GM21737 (cell line): Measurements from ENCODE around the gene ACBD3.
A peak's percentile ranks its signal among the peaks of the same experiment; 100 is the strongest.

Experiments
- ATAC-seq: cut with Tn5 transposase; IDR thresholded peaks from one replicate; pipeline ENCODE4 v1.9.1; 2021; ENCODE audit warnings: mild to moderate bottlenecking, moderate library complexity; ENCODE audit not compliant: unreplicated experiment

ACBD3 gene

DNA sequence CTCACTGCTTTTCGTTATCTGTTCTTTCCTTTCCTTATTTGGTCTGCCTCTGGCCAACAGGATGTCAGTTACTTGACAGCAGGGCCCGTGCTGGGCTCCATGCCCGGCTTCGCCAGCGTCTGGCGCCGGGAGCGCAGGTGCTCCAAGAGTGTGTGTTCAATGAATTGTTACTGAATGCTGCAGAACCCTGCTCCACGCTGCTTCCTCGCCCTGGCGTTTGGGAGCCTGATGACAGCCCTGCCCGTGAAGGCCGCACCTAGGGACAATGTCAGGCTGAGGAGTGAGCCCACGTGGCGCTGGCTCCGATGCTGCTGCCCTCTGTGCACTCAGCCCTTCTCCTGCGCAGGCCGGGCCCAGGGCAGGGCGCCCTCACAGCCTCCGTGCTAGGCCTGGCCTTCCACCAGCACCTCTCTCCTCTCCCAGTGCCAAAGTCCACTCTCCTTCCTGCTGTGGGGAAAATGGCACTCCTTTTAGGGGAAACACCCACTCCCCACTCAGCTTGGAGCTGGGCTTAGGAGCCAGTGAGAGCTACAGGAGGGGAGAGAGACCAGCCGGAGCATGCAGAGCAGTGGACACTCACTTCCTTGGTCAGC is 51.4 kb downstream of the ACBD3 start:
- no peak for ATAC-seq

DNA sequence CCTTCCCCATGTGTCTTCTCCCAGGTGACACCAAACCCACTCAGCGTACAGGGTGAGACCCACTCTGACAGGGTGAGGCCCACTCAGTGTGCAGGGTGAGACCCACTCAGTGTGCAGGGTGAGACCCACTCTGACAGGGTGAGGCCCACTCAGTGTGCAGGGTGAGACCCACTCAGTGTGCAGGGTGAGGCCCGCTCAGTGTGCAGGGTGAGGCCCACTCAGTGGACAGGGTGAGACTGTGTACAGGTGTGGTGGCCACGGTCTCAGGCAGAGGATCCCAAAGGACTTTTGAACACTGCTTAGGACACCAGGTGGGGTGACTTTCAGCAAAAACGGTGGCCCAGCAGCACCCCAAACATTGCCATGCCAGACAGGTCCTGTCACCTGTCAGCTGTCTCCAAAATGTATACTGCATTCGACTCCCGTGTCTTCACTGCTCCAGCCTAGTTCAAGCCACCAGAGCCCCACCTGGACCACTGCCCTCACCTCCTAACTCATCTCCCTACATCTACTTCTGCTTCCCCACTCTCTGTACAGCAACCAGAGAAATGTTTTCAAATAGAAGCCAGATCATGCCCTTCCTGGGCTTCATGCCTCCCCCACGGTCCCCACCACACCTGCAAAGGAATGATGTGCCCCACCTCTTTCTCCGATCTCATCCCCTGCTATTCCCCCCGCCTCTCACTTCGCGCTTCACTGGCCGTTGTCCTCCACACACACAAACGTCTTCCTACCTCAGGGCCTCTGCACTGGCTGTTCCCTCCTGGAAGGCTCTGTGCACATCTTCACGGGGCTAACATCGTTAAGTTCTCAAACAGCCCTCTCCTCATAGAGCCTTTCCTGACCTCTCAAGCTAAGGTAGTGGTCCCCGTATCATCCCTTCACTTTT is 52.1 kb downstream of the ACBD3 start:
- ATAC-seq, result no peak

DNA sequence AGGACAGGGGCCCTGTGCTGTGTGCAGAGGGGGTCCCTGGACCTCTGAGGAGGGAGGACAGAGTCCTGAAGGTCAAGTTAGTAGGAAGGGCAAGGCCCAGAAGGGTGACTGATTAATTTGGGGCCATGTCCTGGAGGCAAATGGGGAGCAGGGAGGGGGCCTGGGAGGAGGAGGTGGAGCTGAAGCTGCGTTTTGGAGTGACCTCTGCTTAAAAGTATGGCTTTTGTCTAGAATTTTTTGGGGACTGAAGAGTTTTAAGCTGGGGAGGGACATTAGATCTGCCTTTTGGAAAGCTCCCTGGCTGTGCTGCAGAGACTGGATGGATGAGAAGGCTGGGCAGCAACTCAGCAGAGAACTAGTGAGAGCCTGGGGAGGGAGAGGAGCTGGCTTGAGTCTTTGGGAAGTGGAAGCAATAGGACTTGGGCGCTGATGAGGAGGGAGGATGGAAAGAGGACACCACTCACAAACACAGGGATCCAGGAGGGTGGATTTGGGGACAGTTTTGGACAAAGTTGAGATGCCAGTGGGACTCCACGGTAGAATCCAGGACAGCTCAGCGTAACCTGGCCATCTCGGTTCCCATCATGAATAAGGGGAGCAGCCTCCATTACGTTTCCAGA is 52.9 kb downstream of the ACBD3 start:
- ATAC-seq, result no peak

DNA sequence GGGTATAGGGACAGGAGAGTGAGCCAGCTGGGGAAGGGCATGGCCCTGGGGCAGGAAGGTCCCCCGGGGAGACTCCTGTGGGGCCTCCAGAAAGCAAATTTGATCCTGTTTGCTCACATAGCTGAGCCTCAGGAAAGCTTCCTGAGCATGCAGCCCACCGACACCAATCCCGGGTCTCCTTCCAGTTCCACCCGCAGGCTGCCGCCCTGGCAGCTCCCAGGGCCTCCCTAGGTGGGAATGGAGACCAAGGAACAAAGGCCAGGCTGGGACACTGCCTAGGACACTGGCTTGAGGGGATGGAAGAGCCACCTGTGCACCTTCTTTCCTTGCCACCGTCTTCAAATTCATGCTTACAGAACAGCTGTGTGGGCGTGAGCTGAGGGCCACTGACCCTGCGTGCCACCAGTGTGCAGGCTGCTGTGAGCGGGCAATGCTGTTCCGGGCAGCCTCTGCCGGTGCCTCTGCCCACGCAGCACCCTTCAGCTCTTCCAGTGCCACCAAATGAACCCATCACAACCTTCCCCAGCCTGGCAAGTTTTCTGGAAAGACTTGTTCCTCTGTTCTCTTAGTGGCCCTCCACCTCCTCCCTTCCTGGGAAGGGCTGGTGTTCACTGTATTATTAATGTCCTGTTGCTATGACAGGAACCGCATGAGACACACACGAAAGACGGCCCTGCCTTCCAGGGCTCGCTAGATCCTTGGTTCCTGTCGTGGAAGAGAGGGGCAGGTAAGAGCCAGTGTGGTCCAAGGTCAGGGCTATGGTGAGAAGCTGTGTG is 53.6 kb downstream of the ACBD3 start:
- ATAC-seq, result no peak

GRCh38 chr1:226131639-226132038 is 54.9 kb downstream of the ACBD3 start:
- no peak for ATAC-seq

- no peak for ATAC-seq
Measured at GRCh38 chr1:226129230-226129629, 57.3 kb downstream of the ACBD3 start.

- ATAC-seq, result no peak
Measured at GRCh38 chr1:226128487-226129075, 58.0 kb downstream of the ACBD3 start.

- peak; percentile 1 for ATAC-seq
Measured at GRCh38 chr1:226126824-226127569, 59.5 kb downstream of the ACBD3 start.

GRCh38 chr1:226125831-226126230 is 60.7 kb downstream of the ACBD3 start:
- ATAC-seq, result no peak

DNA sequence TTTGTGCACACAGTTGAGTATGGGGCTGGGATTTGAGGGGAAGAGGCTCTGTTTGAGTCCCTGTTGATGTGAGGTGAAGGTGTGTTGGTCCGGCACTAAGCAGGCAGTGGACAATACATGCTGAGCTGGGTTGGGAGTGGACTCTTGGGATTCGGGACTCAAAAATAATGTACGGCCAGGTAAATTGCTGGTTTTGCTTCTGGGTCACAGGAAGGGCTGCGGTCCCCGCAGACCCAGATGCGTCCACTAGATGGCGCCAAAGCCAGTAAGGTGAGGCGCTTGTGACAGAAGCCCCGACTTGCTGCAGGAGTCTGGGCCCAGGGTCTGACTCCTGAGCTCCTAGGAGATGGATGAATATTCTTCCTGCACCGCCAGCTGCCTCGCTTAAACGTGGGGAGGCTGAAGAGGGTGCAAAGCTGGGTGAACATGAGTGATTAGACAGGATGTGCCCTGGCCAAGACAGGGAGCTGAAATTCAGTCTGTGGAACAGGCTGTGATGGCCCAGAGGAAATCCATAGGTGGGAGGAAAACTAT is 61.4 kb downstream of the ACBD3 start:
- ATAC-seq, result no peak

DNA sequence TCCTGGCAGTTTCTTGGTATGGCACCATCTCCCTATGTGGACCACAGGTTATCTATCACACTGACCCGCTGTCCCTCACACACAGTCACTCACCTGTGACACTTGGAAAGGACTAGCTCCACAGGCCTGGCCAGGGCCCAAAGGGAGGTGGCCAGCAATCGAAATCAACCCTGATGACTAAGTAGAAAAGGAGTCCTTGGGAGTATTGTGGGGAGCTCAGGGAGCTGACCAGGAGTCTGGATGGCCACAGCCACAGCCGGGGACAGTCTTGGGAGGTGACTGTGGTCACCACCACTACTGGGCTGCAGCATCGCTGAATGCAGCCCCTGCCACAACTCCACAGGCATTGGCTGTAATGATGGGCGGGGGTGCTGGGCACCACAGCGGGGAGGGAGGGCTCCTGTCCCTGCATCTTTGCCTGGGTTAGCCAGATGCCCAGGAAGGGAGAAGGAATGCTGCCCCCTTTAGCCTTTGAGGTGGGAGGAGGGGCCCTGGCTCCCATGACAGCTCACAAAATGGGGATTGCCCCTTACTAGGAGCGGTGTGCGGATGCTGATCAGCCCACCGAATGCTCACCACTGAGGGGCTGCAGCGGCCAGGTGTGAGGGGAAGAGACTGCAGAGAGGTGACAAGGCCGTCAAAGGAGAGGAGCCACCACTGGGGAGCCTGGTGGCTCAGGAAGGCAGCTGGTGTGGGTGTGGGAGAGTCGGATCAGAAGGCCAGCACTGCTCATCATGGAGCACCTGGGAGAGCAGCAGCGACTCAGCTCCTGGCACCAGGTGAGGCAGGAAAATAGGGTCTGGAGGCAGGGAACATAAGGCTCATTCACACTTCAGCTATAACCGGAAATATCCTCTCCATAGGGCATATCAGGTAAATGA is 62.7 kb downstream of the ACBD3 start:
- ATAC-seq, result no peak

DNA sequence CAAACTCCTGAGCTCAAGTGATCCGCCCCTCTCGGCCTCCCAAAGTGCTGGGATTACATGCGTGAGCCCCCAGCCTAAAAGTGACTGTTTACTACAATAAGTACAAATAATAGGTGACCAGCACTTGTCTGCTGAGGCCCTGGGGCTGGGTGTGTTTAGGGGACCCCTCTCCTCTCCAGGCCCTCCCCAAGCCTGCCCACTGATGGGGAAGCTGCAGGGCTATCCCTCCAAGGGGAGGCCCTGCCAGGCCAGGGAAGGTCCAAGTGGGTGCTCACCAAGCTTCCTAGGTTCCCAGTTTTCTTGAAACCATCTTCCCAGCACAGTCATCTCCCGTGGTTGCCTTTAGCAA is 63.4 kb downstream of the ACBD3 start:
- ATAC-seq, result no peak

GRCh38 chr1:226121587-226122400 is 64.7 kb downstream of the ACBD3 start:
- ATAC-seq, result peak; percentile 60

- no peak for ATAC-seq
Measured at GRCh38 chr1:226121049-226121586, 65.4 kb downstream of the ACBD3 start.

DNA sequence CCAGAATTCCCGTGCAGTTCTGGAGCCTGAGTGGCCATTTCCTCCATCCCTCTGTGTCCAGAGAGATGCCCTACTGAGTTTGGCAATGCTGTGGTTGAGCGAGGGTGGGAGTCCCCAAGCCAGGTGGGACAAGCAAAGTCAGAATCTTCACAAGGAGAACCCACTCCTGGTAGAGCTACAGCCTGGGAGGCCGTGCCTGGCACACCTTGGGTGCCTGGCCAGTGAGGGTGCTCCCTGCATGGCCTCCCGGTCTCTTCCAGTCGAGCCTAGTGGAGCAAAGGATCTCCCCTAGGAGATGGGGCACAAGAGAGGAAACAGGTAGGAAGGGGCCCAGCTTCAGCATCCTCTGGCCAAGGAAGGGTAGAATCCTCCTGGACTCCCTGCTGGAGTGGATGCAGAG is 66.1 kb downstream of the ACBD3 start:
- no peak for ATAC-seq

- no peak for ATAC-seq
Measured at GRCh38 chr1:226119169-226119568, 67.4 kb downstream of the ACBD3 start.

DNA sequence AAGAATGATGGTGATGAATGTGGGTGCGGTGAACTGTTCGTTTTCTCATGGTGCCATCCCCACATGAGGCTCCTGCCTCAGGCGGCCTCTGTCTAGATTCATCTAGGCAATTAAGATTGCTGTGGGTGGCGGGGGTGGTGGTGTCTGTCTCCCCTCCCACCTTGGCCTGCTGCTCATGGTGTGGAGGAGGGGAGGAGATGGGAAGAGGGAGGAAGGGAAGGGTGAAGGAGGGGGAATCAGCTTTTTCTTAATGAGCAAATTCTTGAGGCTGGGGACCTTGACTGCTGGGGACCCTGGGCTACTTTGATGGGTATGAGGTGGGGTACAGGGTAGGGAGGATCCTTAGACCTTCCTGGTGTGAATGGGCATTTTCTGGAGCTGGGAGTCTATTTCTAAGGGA is 68.2 kb downstream of the ACBD3 start:
- no peak for ATAC-seq

- no peak for ATAC-seq
Measured at GRCh38 chr1:226117330-226117729, 69.2 kb downstream of the ACBD3 start.
